NB4 (cell line): Measurements from ENCODE around the gene DOCK4.

Experiments used
- MYC ChIP-seq: IDR thresholded peaks from 2 replicates; pipeline ENCODE4 v1.6.1; 2011; ENCODE audit warnings: low read depth, low read length
- POLR2A ChIP-seq: IDR thresholded peaks from 2 replicates; pipeline ENCODE4 v1.6.1; 2011; ENCODE audit warnings: mild to moderate bottlenecking; ENCODE audit not compliant: insufficient read length; ENCODE audit errors: extremely low read depth
- TF ChIP-seq, protein P1 (sequence below): IDR thresholded peaks from one replicate; pipeline ENCODE4 v1.5.1; 2012; ENCODE audit warnings: low read depth, low read length

DNA sequence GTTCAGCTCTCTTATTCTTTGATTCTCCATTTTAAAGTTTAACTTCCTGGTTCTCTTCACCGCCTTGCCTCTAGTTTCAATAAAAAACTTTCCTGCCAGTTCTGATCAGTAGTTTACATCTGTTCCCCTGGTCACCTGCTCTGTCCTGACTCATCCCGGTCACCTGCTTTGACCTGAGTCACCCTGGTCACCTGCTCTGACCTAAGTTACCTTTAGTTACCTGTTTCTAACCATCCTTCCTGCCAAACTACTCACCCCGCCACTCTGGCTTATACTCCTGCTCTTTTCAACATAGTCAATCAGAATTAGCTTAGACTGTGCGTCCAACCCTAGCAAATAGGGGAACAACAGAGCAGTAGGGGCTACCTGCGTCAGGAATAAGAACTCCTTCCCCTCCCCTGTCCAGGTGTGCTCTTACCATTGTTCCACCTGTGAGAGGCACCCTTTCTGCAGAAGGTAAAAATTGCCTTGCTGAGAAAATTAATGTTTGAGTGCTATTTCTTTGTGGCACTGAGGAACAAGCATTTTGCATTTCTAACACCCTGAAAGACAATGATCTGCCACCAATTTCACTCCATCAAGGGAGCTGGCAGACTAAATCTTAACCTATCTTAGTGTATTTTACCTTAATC lies 263.6 kb downstream of the DOCK4 start:
- TF ChIP-seq, protein P1, sequence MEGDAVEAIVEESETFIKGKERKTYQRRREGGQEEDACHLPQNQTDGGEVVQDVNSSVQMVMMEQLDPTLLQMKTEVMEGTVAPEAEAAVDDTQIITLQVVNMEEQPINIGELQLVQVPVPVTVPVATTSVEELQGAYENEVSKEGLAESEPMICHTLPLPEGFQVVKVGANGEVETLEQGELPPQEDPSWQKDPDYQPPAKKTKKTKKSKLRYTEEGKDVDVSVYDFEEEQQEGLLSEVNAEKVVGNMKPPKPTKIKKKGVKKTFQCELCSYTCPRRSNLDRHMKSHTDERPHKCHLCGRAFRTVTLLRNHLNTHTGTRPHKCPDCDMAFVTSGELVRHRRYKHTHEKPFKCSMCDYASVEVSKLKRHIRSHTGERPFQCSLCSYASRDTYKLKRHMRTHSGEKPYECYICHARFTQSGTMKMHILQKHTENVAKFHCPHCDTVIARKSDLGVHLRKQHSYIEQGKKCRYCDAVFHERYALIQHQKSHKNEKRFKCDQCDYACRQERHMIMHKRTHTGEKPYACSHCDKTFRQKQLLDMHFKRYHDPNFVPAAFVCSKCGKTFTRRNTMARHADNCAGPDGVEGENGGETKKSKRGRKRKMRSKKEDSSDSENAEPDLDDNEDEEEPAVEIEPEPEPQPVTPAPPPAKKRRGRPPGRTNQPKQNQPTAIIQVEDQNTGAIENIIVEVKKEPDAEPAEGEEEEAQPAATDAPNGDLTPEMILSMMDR: no peak
- TF ChIP-seq POLR2A: no peak
- TF ChIP-seq MYC: no peak
